Measurements from ENCODE around the gene ZNF784. TPM values are rescaled to one million over a fixed set of nuclear protein-coding genes. Genes with fewer than 3 reads are reported as not detected.

ZNF784 gene, protein sequence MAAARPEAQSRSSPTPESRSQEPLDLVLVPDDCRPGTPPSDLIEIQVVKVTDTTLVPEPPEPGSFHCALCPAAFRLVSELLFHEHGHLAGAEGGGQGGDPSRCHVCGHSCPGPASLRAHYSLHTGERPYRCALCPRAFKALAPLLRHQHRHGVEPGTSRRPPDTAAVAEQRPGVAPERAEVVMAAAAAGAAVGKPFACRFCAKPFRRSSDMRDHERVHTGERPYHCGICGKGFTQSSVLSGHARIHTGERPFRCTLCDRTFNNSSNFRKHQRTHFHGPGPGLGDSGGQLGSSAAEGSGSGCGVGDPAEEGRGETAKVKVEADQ
- total RNA-seq (2021; fragmentation: NEBNext Ultra II Directional; extraction: Animal tissue kit (Norgen Biotek cat#: 25700)) (8.0 and 8.6 TPM in 2 replicates), polyA plus RNA-seq (2011; rRNA removed) (6.5 and 9.8 TPM in 2 replicates), polyA minus RNA-seq (2011; rRNA and poly(A)+ RNA removed) (5.2 and 8.4 TPM in 2 replicates)
- polyA plus RNA-seq (2011; cell fraction: cytosol; rRNA removed), result 7.1 TPM
- 25.5 TPM for polyA plus RNA-seq (2011; cell fraction: nucleus; rRNA removed)
- polyA plus RNA-seq (2012, experiment 1 of 2), result 7.0 to 11.1 TPM (median 10.1 TPM) in 4 replicates
- polyA plus RNA-seq (2012, experiment 2 of 2), result 8.3 TPM
- 3.9 TPM for polyA plus RNA-seq (2013, experiment 1 of 2)
- polyA plus RNA-seq (2013, experiment 2 of 2), result 3.9 TPM
- polyA minus RNA-seq (2011; cell fraction: cytosol; rRNA and poly(A)+ RNA removed), result 5.8 TPM
- polyA minus RNA-seq (2011; cell fraction: nucleus; rRNA and poly(A)+ RNA removed), result 8.9 TPM
- long read RNA-seq, experiment 1, transcript ZNF784-201 (2 exons, 2,021 nt), result major isoform, 5 of 16 reads
- long read RNA-seq, experiment 1, partial matches to known transcripts, result 0 of 16 reads
- long read RNA-seq, experiment 1, other reads (novel, unspliced or antisense), result 11 of 16 reads
- long read RNA-seq, experiment 2, partial matches to known transcripts, result 0 of 7 reads
- long read RNA-seq, experiment 2, other reads (novel, unspliced or antisense), result 7 of 7 reads

DNA sequence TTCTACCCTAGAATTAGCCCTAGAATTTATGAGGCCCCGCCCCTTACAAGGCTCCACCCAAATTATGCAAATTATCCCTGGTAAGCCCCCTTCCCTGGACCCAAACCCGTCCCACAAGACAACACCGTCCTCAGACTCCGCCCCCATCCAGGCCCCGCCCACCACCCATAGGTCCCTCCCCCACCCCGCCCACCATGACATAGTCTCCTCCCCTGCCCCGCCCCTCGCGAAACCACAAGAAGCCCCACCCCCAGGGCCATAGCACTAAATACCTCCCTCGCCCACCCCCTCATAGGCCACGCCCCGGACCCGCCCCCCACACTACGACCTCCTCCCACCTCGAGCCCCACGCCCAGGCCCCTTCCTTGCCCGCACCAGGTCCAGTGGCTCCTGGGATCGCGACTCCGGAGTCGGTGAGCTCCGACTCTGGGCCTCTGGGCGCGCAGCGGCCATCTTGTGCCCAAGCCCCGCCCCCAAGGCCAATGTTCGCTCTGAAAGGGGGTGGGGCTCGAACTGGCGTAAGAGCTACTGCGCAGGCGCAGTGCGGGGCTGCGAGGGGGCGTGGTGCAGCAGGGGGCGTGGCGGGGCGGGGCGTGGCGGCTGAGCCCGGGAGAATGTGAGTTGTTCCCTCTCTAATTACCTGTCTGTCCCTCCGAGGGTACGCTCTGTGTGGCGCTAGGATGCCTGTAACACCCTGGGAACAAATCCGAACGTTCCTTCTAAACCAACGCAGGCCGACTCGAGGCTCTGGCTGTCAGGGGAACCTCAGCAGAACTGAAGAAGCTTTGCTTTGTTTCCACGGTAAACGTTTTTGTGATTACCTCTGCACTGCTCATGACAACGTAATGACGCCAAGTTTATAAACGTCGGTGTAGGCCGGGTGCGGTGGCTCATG, at the start of gene ZNF784:
Gene ZNF784 (minus strand): TSS at position 458 of the 895 bp plus-strand sequence. CDS start 5 bp downstream, at position 453.
- Histone ChIP-seq H4K91ac (replicated peaks; ENCODE audit: insufficient read length, low read length) (no peak within 1 kb of the TSS), H2BK12ac (ENCODE audit: low read depth, low read length) (no peak within 1 kb of the TSS), H3K79me1 (ENCODE audit: low read depth, low read length) (no peaks in the 10 kb centered on the region), H2AK5ac (ENCODE audit: low read depth, low read length) (no peak within 1 kb of the TSS), H2BK15ac (ENCODE audit: low read length) (no peak within 1 kb of the TSS), H3K56ac (replicated peaks; ENCODE audit: insufficient read length, low read depth, low read length) (no peak within 1 kb of the TSS), H3K27me3 (replicated peaks in 1 of 4; ENCODE audit: control insufficient read depth in 3 of 4, extremely low read depth in 1 of 4, insufficient read depth in 3 of 4, low read length in 3 of 4) (no peaks in the 10 kb centered on the region), H3K4me3 (ENCODE audit: extremely low read depth in 1 of 4, insufficient read depth in 2 of 4, low read depth in 3 of 4, low read length in 4 of 4) (peak within 1 kb of the TSS; percentile 48 to 95 (median 70)), H3K9ac (replicated peaks in 1 of 4; ENCODE audit: extremely low read depth in 1 of 4, low read depth in 3 of 4, low read length in 3 of 4) (peak within 1 kb of the TSS; percentile 75 to 83 (median 78)), H4K20me1 (replicated peaks in 1 of 2; ENCODE audit: control insufficient read depth in 1 of 2, insufficient read depth in 2 of 2, low read length in 2 of 2) (peaks cover 1 to 5% of the 10 kb centered on the region in 2 experiments), H3K79me2 (ENCODE audit: control insufficient read depth in 1 of 2, insufficient read depth in 2 of 2, low read length in 2 of 2) (no peaks in the 10 kb centered on the region), H3K9me3 (ENCODE audit: insufficient read depth in 2 of 2, low read depth in 1 of 2, low read length in 1 of 2) (no peaks in the 10 kb centered on the region), H2BK120ac (replicated peaks; ENCODE audit: low read depth, low read length) (no peak within 1 kb of the TSS), H4K8ac (ENCODE audit: extremely low read depth, insufficient read depth, low read length) (peak within 1 kb of the TSS; percentile 81; the same call in 1 of the 2 replicates), H3K36me3 (ENCODE audit: control insufficient read depth in 2 of 4, insufficient read depth in 4 of 4, low read length in 3 of 4) (peaks cover 0 to 11% (median 1%) of the 10 kb centered on the region in 4 experiments; a peak in 4 of 8 replicates), H3K23ac (ENCODE audit: insufficient read length) (no peak within 1 kb of the TSS), H2BK20ac (ENCODE audit: low read length) (no peak within 1 kb of the TSS), H3K18ac (ENCODE audit: extremely low read depth, low read length) (no peak within 1 kb of the TSS; the same call in 1 of the 2 replicates), H3K4me1 (replicated peaks in 1 of 4; ENCODE audit: control insufficient read depth in 3 of 4, insufficient read depth in 4 of 4, low read length in 3 of 4) (peaks cover 0 to 3% (median 0%) of the 10 kb centered on the region in 4 experiments; a peak in 3 of 7 replicates), H2AFZ (ENCODE audit: low read length) (peak within 1 kb of the TSS; percentile 94), H4K5ac (ENCODE audit: insufficient read length, low read depth, low read length) (peak within 1 kb of the TSS; percentile 92), H3K4ac (replicated peaks; ENCODE audit: insufficient read length, low read depth, low read length) (no peak within 1 kb of the TSS), H3K4me2 (ENCODE audit: insufficient read depth in 1 of 2, low read depth in 2 of 2, low read length in 2 of 2) (peak within 1 kb of the TSS; percentile 50 to 80), H3K14ac (ENCODE audit: insufficient read length) (no peak within 1 kb of the TSS), H2BK5ac (ENCODE audit: low read depth, low read length) (peak within 1 kb of the TSS; percentile 90), H3K27ac (ENCODE audit: low read depth, low read length) (peak within 1 kb of the TSS; percentile 84; the same call in 1 of the 2 replicates), H3K23me2 (ENCODE audit: low read depth, low read length) (no peaks in the 10 kb centered on the region)
- POLR2A ChIA-PET (ENCODE audit: partially characterized antibody), result interaction anchor here (0.6 to 6.8 kb wide), 17 partner anchors 9 to 365 kb away, joined by 3 to 32 read pairs (median 4); partner anchors contain the start of genes CCDC106, FIZ1, ZNF524 and ZNF581
- DNase-seq (ENCODE audit: low read depth in 1 of 2, low spot score in 2 of 2) (peak; percentile 87 to 95), FAIRE-seq (peak; percentile 52)
- CTCF ChIA-PET (ENCODE audit: partially characterized antibody), result interaction anchor here (0.6 to 8.0 kb wide), 5 partner anchors 8 to 551 kb away, joined by 3 to 38 read pairs (median 8); partner anchors contain the start of genes GALP and ZNF865
- 11% methylated on average over 33 of the region's 56 CpGs; no CpG with 5 or more reads in 1 of the 2 experiments for WGBS, 2 experiments (ENCODE audit: extremely low coverage in 1 of 2, insufficient coverage in 1 of 2, insufficient read length in 1 of 2, insufficient replicate concordance in 2 of 2, low coverage in 1 of 2, low lambda C conversion rate in 2 of 2, missing lambda C conversion rate in 1 of 2)
- TF ChIP-seq POLR2A (IDR thresholded peaks at IDR 0.05; ENCODE audit: control extremely low read depth in 1 of 2, low read depth in 2 of 2, low read length in 2 of 2) (peak; percentile 62 to 86), TAF1 (IDR thresholded peaks at IDR 0.05; ENCODE audit: low read depth, low read length) (peak; percentile 97), RFX5 (IDR thresholded peaks at IDR 0.05; ENCODE audit: borderline replicate concordance, low read depth, low read length) (no peak), CEBPB (IDR thresholded peaks at IDR 0.05; ENCODE audit: low read depth, low read length) (no peak), YY1 (IDR thresholded peaks at IDR 0.05; ENCODE audit: low read depth, low read length) (peak; percentile 98), HDAC6 (IDR thresholded peaks at IDR 0.05; ENCODE audit: low read depth, low read length) (no peak), CBX8 (IDR thresholded peaks at IDR 0.05; ENCODE audit: borderline replicate concordance, low read depth, low read length) (no peak)
